H9 (cell line): ENCODE results near the gene NOX1. TPM values are rescaled to one million over a fixed set of nuclear protein-coding genes. Genes with fewer than 3 reads are reported as not detected.

ENCODE experiments used
- DNase-seq: peaks from one replicate; pipeline ENCODE4 v3.0.0-alpha.2; 2017
- H2AFZ ChIP-seq: one replicate; pipeline ENCODE4 v1.6.1; 2013; ENCODE audit warnings: mild to moderate bottlenecking, low read length, control low read depth, moderate library complexity
- H2AK5ac ChIP-seq: 2 replicates; pipeline ENCODE4 v1.6.1; 2013; ENCODE audit warnings: low read length, control low read depth, mixed read lengths; ENCODE audit not compliant: insufficient read length
- H2BK120ac ChIP-seq: one replicate; pipeline ENCODE4 v1.6.1; 2013; ENCODE audit warnings: low read depth, mild to moderate bottlenecking, low read length, control low read depth, inconsistent platforms; ENCODE audit not compliant: poor library complexity, severe bottlenecking
- H2BK12ac ChIP-seq: 2 replicates; pipeline ENCODE4 v1.6.1; 2013; ENCODE audit warnings: low read length, control low read depth, mixed read lengths, low read depth; ENCODE audit not compliant: insufficient read length
- H2BK15ac ChIP-seq: 2 replicates; pipeline ENCODE4 v1.6.1; 2013; ENCODE audit warnings: low read depth, low read length, control low read depth
- H2BK20ac ChIP-seq: one replicate; pipeline ENCODE4 v1.6.1; 2013; ENCODE audit warnings: low read depth, mild to moderate bottlenecking, low read length, control low read depth, inconsistent platforms; ENCODE audit not compliant: poor library complexity, severe bottlenecking
- H2BK5ac ChIP-seq: 2 replicates; pipeline ENCODE4 v1.6.1; 2013; ENCODE audit warnings: low read length, control low read depth, mixed read lengths; ENCODE audit not compliant: insufficient read length
- H3K14ac ChIP-seq: 2 replicates; pipeline ENCODE4 v1.6.1; 2013; ENCODE audit warnings: low read length, control low read depth; ENCODE audit not compliant: insufficient read depth
- H3K18ac ChIP-seq: 2 replicates; pipeline ENCODE4 v1.6.1; 2013; ENCODE audit warnings: low read depth, mild to moderate bottlenecking, mixed read lengths, low read length, control low read depth; ENCODE audit not compliant: insufficient read length
- H3K23ac ChIP-seq: 2 replicates; pipeline ENCODE4 v1.6.1; 2013; ENCODE audit warnings: low read length, control low read depth, mixed read lengths, low read depth; ENCODE audit not compliant: insufficient read length
- H3K23me2 ChIP-seq: 2 replicates; pipeline ENCODE4 v1.6.1; 2013; ENCODE audit warnings: low read depth, mild to moderate bottlenecking, mixed read lengths, low read length, control low read depth; ENCODE audit not compliant: insufficient read length, poor library complexity, severe bottlenecking
- H3K27ac ChIP-seq: 2 replicates; pipeline ENCODE4 v1.5.1; 2013; ENCODE audit warnings: low read length, control low read depth, mixed read lengths, low read depth; ENCODE audit not compliant: insufficient read length
- H3K27me3 ChIP-seq: 2 replicates; pipeline ENCODE4 v1.6.1; 2013; ENCODE audit warnings: low read length, control low read depth, inconsistent platforms; ENCODE audit not compliant: insufficient read depth
- H3K4ac ChIP-seq: 2 replicates; pipeline ENCODE4 v1.6.1; 2013; ENCODE audit warnings: low read depth, mild to moderate bottlenecking, control low read depth, inconsistent platforms, low read length, moderate library complexity
- H3K4me1 ChIP-seq: 2 replicates; pipeline ENCODE4 v1.6.1; 2013; ENCODE audit warnings: low read length, control low read depth, inconsistent platforms; ENCODE audit not compliant: insufficient read depth
- H3K4me2 ChIP-seq: 2 replicates; pipeline ENCODE4 v1.6.1; 2013; ENCODE audit warnings: low read length, control low read depth, mixed read lengths; ENCODE audit not compliant: insufficient read length, insufficient read depth
- H3K56ac ChIP-seq: 2 replicates; pipeline ENCODE4 v1.6.1; 2013; ENCODE audit warnings: low read depth, mild to moderate bottlenecking, mixed read lengths, low read length, control low read depth; ENCODE audit not compliant: insufficient read length
- H3K79me1 ChIP-seq: 2 replicates; pipeline ENCODE4 v1.6.1; 2013; ENCODE audit warnings: low read depth, mild to moderate bottlenecking, moderate library complexity, low read length, control low read depth, inconsistent platforms; ENCODE audit not compliant: insufficient read depth, poor library complexity, severe bottlenecking
- H3K79me2 ChIP-seq: 2 replicates; pipeline ENCODE4 v1.6.1; 2013; ENCODE audit warnings: low read length, control low read depth, inconsistent platforms; ENCODE audit not compliant: insufficient read depth
- H3K9ac ChIP-seq: 2 replicates; pipeline ENCODE4 v1.6.1; 2013; ENCODE audit warnings: low read length, control low read depth, mixed read lengths; ENCODE audit not compliant: insufficient read length; ENCODE audit errors: extremely low read depth
- H3K9me3 ChIP-seq: one replicate; pipeline ENCODE4 v1.6.1; 2013; ENCODE audit warnings: low read depth, low read length, inconsistent platforms; ENCODE audit not compliant: control insufficient read depth
- H3T11ph ChIP-seq: one replicate; pipeline ENCODE4 v1.6.1; 2013; ENCODE audit warnings: mild to moderate bottlenecking, low read length, control low read depth, inconsistent platforms
- H4K20me1 ChIP-seq: one replicate; pipeline ENCODE4 v1.6.1; 2013; ENCODE audit not compliant: control insufficient read depth, insufficient read length, insufficient read depth
- H4K5ac ChIP-seq: 2 replicates; pipeline ENCODE4 v1.6.1; 2013; ENCODE audit warnings: low read depth, mild to moderate bottlenecking, mixed read lengths, low read length, control low read depth; ENCODE audit not compliant: insufficient read length
- H4K8ac ChIP-seq: replicated peaks from 2 replicates; pipeline ENCODE4 v1.6.1; 2013; ENCODE audit warnings: low read length, control low read depth, mixed read lengths, low read depth; ENCODE audit not compliant: insufficient read length
- H4K91ac ChIP-seq: 2 replicates; pipeline ENCODE4 v1.6.1; 2013; ENCODE audit warnings: low read depth, mild to moderate bottlenecking, moderate library complexity, mixed read lengths, low read length, control low read depth; ENCODE audit not compliant: insufficient read length
- H3K27ac Mint-ChIP-seq, 3 experiments: 2 replicates in 2 of 3; 3 replicates in 1 of 3; pipeline ENCODE4 v1.8.0; 2020 to 2021; ENCODE audit warnings: mixed read lengths in 3 of 3, mild to moderate bottlenecking in 1 of 3, moderate library complexity in 1 of 3
- H3K27me3 Mint-ChIP-seq: 2 replicates; pipeline ENCODE4 v1.8.0; 2021; ENCODE audit warnings: low read depth, mild to moderate bottlenecking, moderate library complexity, mixed read lengths
- H3K36me3 Mint-ChIP-seq, 3 experiments: 2 replicates in 2 of 3; 3 replicates in 1 of 3; pipeline ENCODE4 v1.8.0; 2020 to 2021; ENCODE audit warnings: low read depth in 3 of 3, mixed read lengths in 3 of 3; ENCODE audit not compliant: insufficient read depth in 1 of 3
- H3K4me1 Mint-ChIP-seq, 2 experiments: 2 replicates each; pipeline ENCODE4 v1.8.0; 2020; ENCODE audit warnings: mixed read lengths in 2 of 2
- H3K4me3 Mint-ChIP-seq, 2 experiments: 2 replicates in 1 of 2; 3 replicates in 1 of 2; pipeline ENCODE4 v1.8.0; 2020 to 2021; ENCODE audit warnings: mild to moderate bottlenecking in 2 of 2, mixed read lengths in 2 of 2, moderate library complexity in 1 of 2
- H3K9me3 Mint-ChIP-seq, 2 experiments: 2 replicates in 1 of 2; 3 replicates in 1 of 2; pipeline ENCODE4 v1.8.0; 2020; ENCODE audit warnings: mild to moderate bottlenecking in 2 of 2, mixed read lengths in 2 of 2, moderate library complexity in 1 of 2
- WGBS: extraction: QIAGEN DNeasy Blood & Tissue Kit; methylation state at CpG from one replicate; pipeline ENCODE4 v1.1.7; 2013; ENCODE audit warnings: missing lambda C conversion rate, low lambda C conversion rate, mixed read lengths; ENCODE audit not compliant: insufficient read length; ENCODE audit errors: extremely low coverage; 5-methylcytosine and 5-hydroxymethylcytosine counted together
- total RNA-seq: library from RNA; stranded (reverse); gene quantifications from 2 replicates; pipeline ENCODE4 v1.2.1, GENCODE V29; 2021
- TF ChIP-seq, protein P1 (sequence below): fragments of 200-600 bp; sonication (generic); conservative IDR thresholded peaks from 3 replicates; pipeline ENCODE4 v1.8.0; 2021; ENCODE audit warnings: antibody characterized with exemption, mild to moderate bottlenecking

NOX1 gene
- total RNA-seq, 1 experiment from 2014 or later, result not detected

DNA sequence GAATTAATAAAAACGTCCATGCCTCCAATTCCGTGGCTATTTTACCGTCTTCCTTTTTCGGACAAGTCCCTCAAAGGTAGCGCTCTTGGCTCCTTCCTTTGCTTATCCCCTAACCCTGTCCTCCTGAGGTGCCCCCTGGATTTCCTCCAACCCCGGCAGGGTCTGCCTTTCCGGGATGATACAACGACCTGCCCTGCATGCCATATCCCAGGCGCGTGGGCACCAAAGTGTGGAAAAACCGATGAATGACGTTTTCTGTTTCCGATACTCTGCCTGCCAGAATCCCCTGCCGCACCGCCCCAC lies 54.7 kb downstream of the NOX1 start:
- WGBS, result no CpG with 5 or more reads among the region's 15 CpGs
- H4K5ac ChIP-seq, result no peak overlapping the region
- TF ChIP-seq, protein P1, sequence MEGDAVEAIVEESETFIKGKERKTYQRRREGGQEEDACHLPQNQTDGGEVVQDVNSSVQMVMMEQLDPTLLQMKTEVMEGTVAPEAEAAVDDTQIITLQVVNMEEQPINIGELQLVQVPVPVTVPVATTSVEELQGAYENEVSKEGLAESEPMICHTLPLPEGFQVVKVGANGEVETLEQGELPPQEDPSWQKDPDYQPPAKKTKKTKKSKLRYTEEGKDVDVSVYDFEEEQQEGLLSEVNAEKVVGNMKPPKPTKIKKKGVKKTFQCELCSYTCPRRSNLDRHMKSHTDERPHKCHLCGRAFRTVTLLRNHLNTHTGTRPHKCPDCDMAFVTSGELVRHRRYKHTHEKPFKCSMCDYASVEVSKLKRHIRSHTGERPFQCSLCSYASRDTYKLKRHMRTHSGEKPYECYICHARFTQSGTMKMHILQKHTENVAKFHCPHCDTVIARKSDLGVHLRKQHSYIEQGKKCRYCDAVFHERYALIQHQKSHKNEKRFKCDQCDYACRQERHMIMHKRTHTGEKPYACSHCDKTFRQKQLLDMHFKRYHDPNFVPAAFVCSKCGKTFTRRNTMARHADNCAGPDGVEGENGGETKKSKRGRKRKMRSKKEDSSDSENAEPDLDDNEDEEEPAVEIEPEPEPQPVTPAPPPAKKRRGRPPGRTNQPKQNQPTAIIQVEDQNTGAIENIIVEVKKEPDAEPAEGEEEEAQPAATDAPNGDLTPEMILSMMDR, result no peak

More for the DNA sequence above, 54.7 kb downstream of the NOX1 start:
- no peak overlapping the region for H3T11ph ChIP-seq
- H3K27ac ChIP-seq, result no peak overlapping the region
- no peak overlapping the region for H2BK20ac ChIP-seq
- Mint-ChIP-seq H3K4me1 (peaks cover 4 to 5% of the 10 kb centered on the region in 2 experiments), H3K27ac (peak overlapping the region in 1 of 3 experiments; percentile 62; a peak in 1 of 7 replicates), H3K4me3 (peak overlapping the region; percentile 89 to 93), H3K9me3 (peaks cover 58 to 63% of the 10 kb centered on the region in 2 experiments), H3K36me3 (peaks cover 6 to 22% (median 22%) of the 10 kb centered on the region in 3 experiments; a peak in 6 of 7 replicates), H3K27me3 (peaks cover 38% of the 10 kb centered on the region)
- H2BK120ac ChIP-seq, result no peak overlapping the region
- no peaks in the 10 kb centered on the region for H3K79me2 ChIP-seq
- H2AFZ ChIP-seq, result no peak overlapping the region
- H3K23me2 ChIP-seq, result no peaks in the 10 kb centered on the region
- no peak overlapping the region for H2BK15ac ChIP-seq
- no peak overlapping the region for H2BK5ac ChIP-seq
- H4K8ac ChIP-seq, result no peak overlapping the region
- no peak overlapping the region for H3K9ac ChIP-seq
- peaks cover 50% of the 10 kb centered on the region for H3K9me3 ChIP-seq
- DNase-seq, result peak; percentile 23
- H3K56ac ChIP-seq, result no peak overlapping the region
- H3K4me1 ChIP-seq, result no peaks in the 10 kb centered on the region
- no peak overlapping the region for H3K18ac ChIP-seq
- H3K14ac ChIP-seq, result no peak overlapping the region
- H3K23ac ChIP-seq, result no peak overlapping the region
- H4K91ac ChIP-seq, result no peak overlapping the region
- H3K27me3 ChIP-seq, result no peaks in the 10 kb centered on the region; the same call in 1 of the 2 replicates
- no peaks in the 10 kb centered on the region for H3K79me1 ChIP-seq
- H2AK5ac ChIP-seq, result no peak overlapping the region
- H4K20me1 ChIP-seq, result no peaks in the 10 kb centered on the region
- no peak overlapping the region for H3K4ac ChIP-seq
- peak overlapping the region; percentile 62 for H3K4me2 ChIP-seq
- H2BK12ac ChIP-seq, result no peak overlapping the region
